GM12878 (cell line): ENCODE results near the gene PRKCB. TPM values are rescaled to one million over a fixed set of nuclear protein-coding genes. Genes with fewer than 3 reads are reported as not detected.

ENCODE experiments used
- ATAC-seq: fragments of 200-7000 bp; cut with Tn5 transposase; 3 replicates; pipeline ENCODE4 v1.9.1; 2020; ENCODE audit warnings: mild to moderate bottlenecking, moderate library complexity
- BruUV-seq: library from RNA; stranded (reverse); fragments of 400-500 nt; replicated peaks from 2 replicates; lab custom pipeline; 2021; lab: Mats Ljungman, UMichigan
- CTCF ChIA-PET: fragments of 300-600 bp; sonication (Branson Sonifier 250); formaldehyde crosslinking; extraction: SDS; loops from one replicate; lab custom pipeline; 2021; ENCODE audit warnings: inconsistent platforms; lab: Yijun Ruan, JAX
- POLR2A ChIA-PET: fragments of 350-600 bp; formaldehyde crosslinking; extraction: SDS; loops from one replicate; lab custom pipeline; 2021; ENCODE audit warnings: inconsistent platforms; lab: Charles Lee
- RAD21 ChIA-PET: fragments of 300-600 bp; sonication (Branson Sonifier 250); formaldehyde crosslinking; loops from one replicate; lab custom pipeline; 2023; ENCODE audit warnings: antibody characterized with exemption; ENCODE audit not compliant: unreplicated experiment; lab: Charles Lee
- SMC1A ChIA-PET: fragments of 300-600 bp; sonication (Branson Sonifier 250); formaldehyde crosslinking; loops from one replicate; lab custom pipeline; 2023; ENCODE audit not compliant: unreplicated experiment, uncharacterized antibody; lab: Charles Lee
- DNase-seq: peaks from one replicate; pipeline ENCODE4 v3.0.0-alpha.2; 2011; ENCODE audit warnings: low read depth, low spot score
- FAIRE-seq: peaks from 3 replicates; lab custom pipeline; 2011; peaks lifted over from hg19 to GRCh38; lab: Jason Lieb, UNC
- H2AFZ ChIP-seq: 2 replicates; pipeline ENCODE4 v1.6.0; 2011; ENCODE audit warnings: low read depth, low read length, control low read depth; ENCODE audit not compliant: control insufficient read depth
- H3K27ac ChIP-seq: 2 replicates; pipeline ENCODE4 v1.5.1; 2011; ENCODE audit warnings: control low read depth; ENCODE audit not compliant: control insufficient read depth, insufficient read depth
- H3K27me3 ChIP-seq, 2 experiments: replicated peaks in 1 of 2; 2 replicates each; pipeline versions ENCODE4 v1.6.0 to v1.6.1; 2011; ENCODE audit warnings: low read length in 1 of 2; ENCODE audit not compliant: control insufficient read depth in 2 of 2, insufficient read depth in 2 of 2
- H3K36me3 ChIP-seq, 2 experiments: 2 replicates each; pipeline ENCODE4 v1.5.1; 2011; ENCODE audit warnings: low read length in 1 of 2; ENCODE audit not compliant: control insufficient read depth in 2 of 2, insufficient read depth in 2 of 2
- H3K4me1 ChIP-seq: 2 replicates; pipeline ENCODE4 v1.6.1; 2011; ENCODE audit warnings: mild to moderate bottlenecking, low read length, moderate library complexity, mixed read lengths; ENCODE audit not compliant: control insufficient read depth, insufficient read depth
- H3K4me2 ChIP-seq: 2 replicates; pipeline ENCODE4 v1.6.0; 2011; ENCODE audit warnings: control low read depth; ENCODE audit not compliant: control insufficient read depth, insufficient read depth
- H3K4me3 ChIP-seq: fragments of 200-600 bp; sonication (generic); 2 replicates; pipeline ENCODE4 v1.5.1; 2016
- H3K79me2 ChIP-seq: 2 replicates; pipeline ENCODE4 v1.6.0; 2011; ENCODE audit warnings: low read length; ENCODE audit not compliant: control insufficient read depth, insufficient read depth
- H3K9ac ChIP-seq: 2 replicates; pipeline ENCODE4 v1.8.0; 2011; ENCODE audit warnings: low read length, control low read depth, mixed read lengths; ENCODE audit not compliant: control insufficient read depth, insufficient read depth
- H3K9me3 ChIP-seq: replicated peaks from 3 replicates; pipeline ENCODE4 v1.5.1; 2011; ENCODE audit warnings: mild to moderate bottlenecking, low read length; ENCODE audit not compliant: control insufficient read depth, insufficient read depth
- H4K20me1 ChIP-seq: 2 replicates; pipeline ENCODE4 v1.6.0; 2011; ENCODE audit not compliant: control insufficient read depth, insufficient read depth
- CBFB ChIP-seq: IDR thresholded peaks from 2 replicates; pipeline ENCODE4 v1.6.1; 2016; ENCODE audit warnings: antibody characterized with exemption, low read depth
- CREM ChIP-seq: IDR thresholded peaks from 2 replicates; pipeline ENCODE4 v1.6.1; 2014; ENCODE audit warnings: antibody characterized with exemption, low read depth
- HCFC1 ChIP-seq: fragments of 150-350 bp; IDR thresholded peaks from 2 replicates; pipeline ENCODE4 v1.6.1; 2014; ENCODE audit warnings: low read length
- IKZF1 ChIP-seq: fragments of 450-650 bp; conservative IDR thresholded peaks from 2 replicates; pipeline ENCODE4 v1.6.1; 2017; ENCODE audit warnings: antibody characterized with exemption, mild to moderate bottlenecking
- IRF4 ChIP-seq: IDR thresholded peaks from 2 replicates; pipeline ENCODE4 v1.6.1; 2011; ENCODE audit warnings: low read depth, low read length
- KDM1A ChIP-seq: fragments of 200-600 bp; sonication (generic); IDR thresholded peaks from 2 replicates; pipeline ENCODE4 v1.6.1; 2016; ENCODE audit warnings: borderline replicate concordance
- KLF5 ChIP-seq: fragments of 450-650 bp; IDR thresholded peaks from 2 replicates; pipeline ENCODE4 v1.6.1; 2014; ENCODE audit warnings: mild to moderate bottlenecking; ENCODE audit not compliant: partially characterized antibody
- PRDM15 ChIP-seq: fragments of 450-650 bp; formaldehyde crosslinking; IDR thresholded peaks from 2 replicates; pipeline ENCODE4 v1.4.0; 2020; ENCODE audit warnings: mild to moderate bottlenecking, moderate library complexity
- RUNX3 ChIP-seq: IDR thresholded peaks from 2 replicates; pipeline ENCODE4 v1.6.1; 2012; ENCODE audit warnings: low read length, inconsistent platforms
- SIN3A ChIP-seq: IDR thresholded peaks from 2 replicates; pipeline ENCODE4 v1.6.1; 2012; ENCODE audit warnings: low read depth, low read length, improper control_type of control experiment
- SUPT20H ChIP-seq: IDR thresholded peaks from 2 replicates; pipeline ENCODE4 v1.6.1; 2011; ENCODE audit warnings: low read depth, mild to moderate bottlenecking, low read length, moderate library complexity, borderline replicate concordance; ENCODE audit not compliant: control insufficient read depth
- TARDBP ChIP-seq: IDR thresholded peaks from 2 replicates; pipeline ENCODE4 v1.6.1; 2016; ENCODE audit warnings: borderline replicate concordance
- ZBED1 ChIP-seq: IDR thresholded peaks from 2 replicates; pipeline ENCODE4 v1.6.1; 2016; ENCODE audit warnings: borderline replicate concordance
- WGBS: methylation state at CpG from one replicate; pipeline ENCODE4 v1.1.6; 2016; ENCODE audit warnings: low lambda C conversion rate; ENCODE audit not compliant: insufficient replicate concordance, insufficient coverage; ENCODE audit errors: missing lambda C conversion rate; 5-methylcytosine and 5-hydroxymethylcytosine counted together
- in situ Hi-C: fragments of 300-500 bp; cut with MboI; formaldehyde crosslinking; loops from 9 replicates; pipeline ENCODE4 v1.14.3; 2018; ENCODE audit warnings: mixed read lengths
- intact Hi-C: fragments of 100-400 bp; cut with micrococcal nuclease; formaldehyde crosslinking; loops from one replicate; pipeline ENCODE4 v1.14.2; 2022; ENCODE audit not compliant: unreplicated experiment
- polyA plus RNA-seq, 11 experiments: library from polyadenylated mRNA; depleted of rRNA in 4 of 11; unstranded in 6 of 11; stranded (reverse) in 5 of 11; fragments of >200 nt; fragmentation: Nextera tagmentation in 4 of 11; fragmentation: Illumina TruSeq in 1 of 11; extraction: Ambion mirVana in 4 of 11; extraction: Trizol in 1 of 11; gene quantifications; 1 replicate in 1 of 11; 2 replicates in 10 of 11; pipeline versions ENCODE4 v1.2.1 to v1.2.3, GENCODE V29; 2011 to 2016; ENCODE audit warnings: inconsistent platforms in 2 of 11, missing spikeins in 2 of 11, low read depth in 1 of 11
- total RNA-seq, 4 experiments: library from RNA; depleted of rRNA in 3 of 4; stranded (reverse); fragments of >200 nt in 3 of 4; fragmentation: Illumina TruSeq in 1 of 4; extraction: Trizol in 1 of 4; gene quantifications; 2 replicates each; pipeline versions ENCODE4 v1.2.1 to v1.2.3, GENCODE V29; 2013 to 2021
- TF ChIP-seq, protein P1 (sequence below): fragments of 450-650 bp; IDR thresholded peaks from 2 replicates; pipeline ENCODE4 v1.6.1; 2016; ENCODE audit warnings: mild to moderate bottlenecking

Gene PRKCB
- total and polyA plus RNA-seq, 10 of the 15 experiments (the other 5 are each of a cell fraction or from before 2014, with no cell fraction given): 21.4 to 158 (median 97.3) TPM

DNA sequence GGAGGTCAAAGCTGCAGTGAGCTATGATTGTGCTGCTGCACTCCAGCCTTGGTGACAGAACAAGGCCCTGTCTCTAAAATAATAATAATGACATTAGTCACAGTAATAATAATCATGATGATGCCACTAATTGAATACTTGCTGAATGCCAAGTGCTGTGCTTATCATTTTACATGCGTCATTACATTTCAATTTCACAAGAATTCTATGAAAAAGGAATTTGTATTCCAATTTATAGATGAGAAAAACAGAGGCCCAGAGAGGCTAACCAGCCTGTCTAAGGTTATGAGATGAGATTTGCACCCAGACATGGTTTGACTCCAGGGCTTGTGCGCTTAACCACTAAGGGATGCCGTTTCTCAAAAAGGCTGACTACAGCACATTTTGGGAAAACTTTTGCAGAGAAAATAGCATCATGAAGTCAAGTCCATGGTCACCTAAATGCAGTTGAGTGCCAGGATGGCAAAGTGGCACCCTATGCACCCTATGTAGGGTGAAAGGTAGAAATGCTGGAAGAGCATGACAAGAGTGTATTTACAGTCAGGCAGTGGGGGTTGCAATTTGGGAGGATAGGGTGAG, 276.0 kb downstream of the PRKCB start:
- no peak for FAIRE-seq
- H2AFZ ChIP-seq: no peak overlapping the region
- in situ Hi-C loops: no loop called here
- H3K79me2 ChIP-seq: no peaks in the 10 kb centered on the region
- RAD21 ChIA-PET: no interaction called here
- H3K27ac ChIP-seq: no peak overlapping the region
- no peak for TF ChIP-seq HCFC1
- no peak for TF ChIP-seq ZBED1
- no peak for TF ChIP-seq SUPT20H
- no peak for TF ChIP-seq CREM
- no peak for TF ChIP-seq RUNX3
- TF ChIP-seq, all 136 proteins: peak for 0
- ATAC-seq (no peak), DNase-seq (no peak)
- H3K36me3 ChIP-seq: peaks cover 2 to 10% of the 10 kb centered on the region in 2 experiments; a peak in 3 of 4 replicates
- ChIA-PET SMC1A (no interaction called here), CTCF (no interaction called here), POLR2A (no interaction called here)
- WGBS: 98% methylated on average over 3 of the region's 3 CpGs
- H4K20me1 ChIP-seq: no peaks in the 10 kb centered on the region
- H3K4me3 ChIP-seq: no peak overlapping the region
- no peaks in the 10 kb centered on the region for H3K4me1 ChIP-seq
- no peak overlapping the region for H3K9ac ChIP-seq
- intact Hi-C loops: no loop called here
- no peaks in the 10 kb centered on the region for H3K27me3 ChIP-seq
- no peaks in the 10 kb centered on the region for H3K9me3 ChIP-seq
- no TSS peak for BruUV-seq
- H3K4me2 ChIP-seq: no peak overlapping the region

- H2AFZ ChIP-seq: no peak overlapping the region
- no peak for DNase-seq
- intact Hi-C loops: no loop called here
- peaks cover 5 to 14% of the 10 kb centered on the region in 2 experiments; a peak in 3 of 4 replicates for H3K36me3 ChIP-seq
- no peak overlapping the region for H3K4me2 ChIP-seq
- no peaks in the 10 kb centered on the region for H3K79me2 ChIP-seq
- no peaks in the 10 kb centered on the region for H4K20me1 ChIP-seq
- no peak for TF ChIP-seq KDM1A
- no peak for TF ChIP-seq IKZF1
- TF ChIP-seq PRDM15 (CRISPR knock-in tag): no peak
- TF ChIP-seq SIN3A: no peak
- TF ChIP-seq IRF4: no peak
- TF ChIP-seq, protein P1, sequence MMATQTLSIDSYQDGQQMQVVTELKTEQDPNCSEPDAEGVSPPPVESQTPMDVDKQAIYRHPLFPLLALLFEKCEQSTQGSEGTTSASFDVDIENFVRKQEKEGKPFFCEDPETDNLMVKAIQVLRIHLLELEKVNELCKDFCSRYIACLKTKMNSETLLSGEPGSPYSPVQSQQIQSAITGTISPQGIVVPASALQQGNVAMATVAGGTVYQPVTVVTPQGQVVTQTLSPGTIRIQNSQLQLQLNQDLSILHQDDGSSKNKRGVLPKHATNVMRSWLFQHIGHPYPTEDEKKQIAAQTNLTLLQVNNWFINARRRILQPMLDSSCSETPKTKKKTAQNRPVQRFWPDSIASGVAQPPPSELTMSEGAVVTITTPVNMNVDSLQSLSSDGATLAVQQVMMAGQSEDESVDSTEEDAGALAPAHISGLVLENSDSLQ: no peak
- TF ChIP-seq TARDBP: no peak
- no peak for TF ChIP-seq KLF5
- TF ChIP-seq CBFB: no peak
- CTCF ChIA-PET: interaction anchor here (1.0 kb wide), 1 partner anchor 140 kb away, joined by 3 read pairs; no protein-coding TSS in a partner anchor
- H3K27ac ChIP-seq: no peak overlapping the region
- no peaks in the 10 kb centered on the region for H3K9me3 ChIP-seq
- FAIRE-seq: no peak
- BruUV-seq: no TSS peak
- in situ Hi-C loops: no loop called here
- SMC1A ChIA-PET: no interaction called here
- POLR2A ChIA-PET: no interaction called here
- WGBS: 95% methylated on average over 2 of the region's 2 CpGs
- H3K4me3 ChIP-seq: no peak overlapping the region
- H3K9ac ChIP-seq: no peak overlapping the region
- H3K27me3 ChIP-seq: no peaks in the 10 kb centered on the region
- no peaks in the 10 kb centered on the region for H3K4me1 ChIP-seq
- ATAC-seq: no peak
- RAD21 ChIA-PET: no interaction called here
These were observed 277.4 kb downstream of the PRKCB start for GRCh38 chr16:24113115-24113745.
